HG02678 (cell line): ENCODE data around the gene PFDN1.

Source experiments
- ATAC-seq: cut with Tn5 transposase; IDR thresholded peaks from one replicate; pipeline ENCODE4 v1.9.1; 2021; ENCODE audit warnings: mild to moderate bottlenecking, moderate library complexity; ENCODE audit not compliant: unreplicated experiment

Gene PFDN1

GRCh38 chr5:140329739-140330481 lies 27.0 kb upstream of the PFDN1 start:
- no peak for ATAC-seq

GRCh38 chr5:140328036-140328764 lies 25.3 kb upstream of the PFDN1 start:
- no peak for ATAC-seq

- ATAC-seq, result no peak
Observed at GRCh38 chr5:140327589-140327988, 24.7 kb upstream of the PFDN1 start.

GRCh38 chr5:140325486-140325885 lies 22.6 kb upstream of the PFDN1 start:
- ATAC-seq, result no peak

- ATAC-seq, result no peak
Observed at GRCh38 chr5:140324617-140325241, 21.8 kb upstream of the PFDN1 start.

- no peak for ATAC-seq
Observed at GRCh38 chr5:140324041-140324600, 21.2 kb upstream of the PFDN1 start.

- no peak for ATAC-seq
Observed at GRCh38 chr5:140322751-140323731, 20.1 kb upstream of the PFDN1 start.

- ATAC-seq, result no peak
Observed at GRCh38 chr5:140321796-140322195, 18.9 kb upstream of the PFDN1 start.

GRCh38 chr5:140319833-140320232 lies 16.9 kb upstream of the PFDN1 start:
- ATAC-seq, result no peak

GRCh38 chr5:140318792-140319191 lies 15.9 kb upstream of the PFDN1 start:
- ATAC-seq, result no peak

GRCh38 chr5:140317859-140318258 lies 15.0 kb upstream of the PFDN1 start:
- no peak for ATAC-seq

GRCh38 chr5:140312791-140313189 lies 9.9 kb upstream of the PFDN1 start:
- ATAC-seq, result no peak

- ATAC-seq, result no peak
Observed at GRCh38 chr5:140312067-140312790, 9.3 kb upstream of the PFDN1 start.

- no peak for ATAC-seq
Observed at GRCh38 chr5:140311011-140311467, 8.1 kb upstream of the PFDN1 start.

- ATAC-seq, result no peak
Observed at GRCh38 chr5:140310434-140310833, 7.5 kb upstream of the PFDN1 start.

GRCh38 chr5:140309706-140310249 lies 6.9 kb upstream of the PFDN1 start:
- no peak for ATAC-seq

- ATAC-seq, result no peak
Observed at GRCh38 chr5:140305471-140305870, 2.6 kb upstream of the PFDN1 start.

- no peak for ATAC-seq
Observed at GRCh38 chr5:140303966-140304365, 1.1 kb upstream of the PFDN1 start.

- ATAC-seq, result no peak
Observed at GRCh38 chr5:140301136-140301535, 1.8 kb downstream of the PFDN1 start.
